Effector memory CD4-positive, alpha-beta T cell (primary cell): ENCODE data around the gene FBRSL1.

Source experiments
- DNase-seq, 3 donors: peaks; one replicate each; pipeline ENCODE4 v3.0.0-alpha.2; 2020
- H3K27ac ChIP-seq: 2 replicates; pipeline ENCODE4 v1.7.0; 2013; ENCODE audit warnings: mild to moderate bottlenecking, low read length, moderate library complexity; ENCODE audit not compliant: insufficient read depth, poor library complexity, severe bottlenecking
- H3K27me3 ChIP-seq: replicated peaks from 2 replicates; pipeline ENCODE4 v1.7.0; 2013; ENCODE audit warnings: mild to moderate bottlenecking, low read length; ENCODE audit not compliant: insufficient read depth, control insufficient read depth, poor library complexity, severe bottlenecking
- H3K36me3 ChIP-seq: 2 replicates; pipeline ENCODE4 v1.7.0; 2013; ENCODE audit warnings: mild to moderate bottlenecking, low read length, moderate library complexity; ENCODE audit not compliant: control insufficient read depth, insufficient read depth
- H3K4me1 ChIP-seq: 2 replicates; pipeline ENCODE4 v1.7.0; 2013; ENCODE audit warnings: low read length, mild to moderate bottlenecking; ENCODE audit not compliant: control insufficient read depth, insufficient read depth, poor library complexity, severe bottlenecking
- H3K4me3 ChIP-seq: 2 replicates; pipeline ENCODE4 v1.7.0; 2013; ENCODE audit warnings: low read length, low read depth, mild to moderate bottlenecking; ENCODE audit not compliant: insufficient read depth, poor library complexity, severe bottlenecking
- H3K9me3 ChIP-seq: 2 replicates; pipeline ENCODE4 v1.7.0; 2013; ENCODE audit warnings: mild to moderate bottlenecking, low read length, moderate library complexity; ENCODE audit not compliant: control insufficient read depth

FBRSL1 gene

DNA sequence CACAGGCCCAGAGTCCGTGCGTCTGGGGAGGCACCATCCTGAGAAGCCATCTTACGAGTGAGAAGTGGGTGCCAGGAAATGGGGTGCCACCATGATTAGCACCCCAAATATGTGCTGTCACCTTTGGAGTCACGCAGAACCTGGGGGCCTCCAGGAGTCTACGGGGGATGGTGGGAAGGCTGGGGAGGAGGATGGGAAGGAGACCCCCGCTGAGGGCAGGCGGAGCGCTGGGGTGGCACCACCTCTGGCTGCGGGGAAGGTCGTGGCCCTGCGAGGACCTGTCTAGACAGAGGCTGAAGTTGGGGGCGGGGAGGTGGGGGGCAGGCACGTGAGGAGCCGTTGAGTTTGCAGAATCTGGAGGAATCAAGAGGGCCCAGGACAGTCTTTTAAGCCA lies 42.6 kb upstream of the FBRSL1 start:
- Histone ChIP-seq H3K9me3 (no peaks in the 10 kb centered on the region), H3K36me3 (no peaks in the 10 kb centered on the region), H3K27me3 (no peaks in the 10 kb centered on the region), H3K27ac (no peak overlapping the region), H3K4me1 (peaks cover 31% of the 10 kb centered on the region), H3K4me3 (no peak overlapping the region)
- DNase-seq, result no peak

DNA sequence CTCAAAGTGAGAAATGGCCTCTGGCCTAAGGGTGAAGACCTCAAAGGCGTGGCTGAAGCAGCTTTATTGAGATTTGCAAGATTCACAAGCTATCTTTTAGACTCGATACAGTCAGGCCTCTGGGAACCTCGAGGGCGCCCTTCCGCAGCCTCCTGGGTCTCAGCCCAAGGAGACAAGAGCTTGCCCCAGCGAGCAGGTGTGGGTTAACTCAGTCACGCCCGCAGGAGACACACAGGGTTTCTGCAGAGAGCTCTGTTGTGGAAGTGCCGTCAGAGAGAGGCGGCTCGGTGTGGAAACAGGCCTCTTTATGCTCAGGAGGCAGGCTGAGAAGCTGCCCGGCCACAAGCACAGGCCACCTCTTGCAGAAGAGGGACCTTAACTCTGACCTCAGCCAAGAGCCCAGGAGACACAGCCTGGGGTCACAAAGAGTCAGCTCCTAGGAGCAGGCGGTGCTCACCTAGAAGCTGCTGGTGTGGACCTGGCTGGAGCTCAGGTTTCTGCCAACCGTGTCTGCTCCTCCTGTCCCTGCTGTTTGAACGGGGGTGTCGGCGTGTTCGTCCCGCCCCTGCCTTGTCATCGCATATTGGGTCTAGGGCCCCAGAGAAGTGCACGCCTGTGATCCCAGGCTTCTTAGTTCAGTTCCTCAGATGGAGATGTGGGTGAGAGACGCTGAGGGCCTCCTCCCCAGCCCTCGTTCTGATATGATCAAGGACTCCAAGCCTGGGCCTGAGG lies 42.1 kb upstream of the FBRSL1 start:
- no peak overlapping the region for H3K27ac ChIP-seq
- no peaks in the 10 kb centered on the region for H3K9me3 ChIP-seq
- no peaks in the 10 kb centered on the region for H3K36me3 ChIP-seq
- no peak overlapping the region for H3K4me3 ChIP-seq
- DNase-seq, result no peak
- H3K4me1 ChIP-seq, result peaks cover 31% of the 10 kb centered on the region
- no peaks in the 10 kb centered on the region for H3K27me3 ChIP-seq

DNA sequence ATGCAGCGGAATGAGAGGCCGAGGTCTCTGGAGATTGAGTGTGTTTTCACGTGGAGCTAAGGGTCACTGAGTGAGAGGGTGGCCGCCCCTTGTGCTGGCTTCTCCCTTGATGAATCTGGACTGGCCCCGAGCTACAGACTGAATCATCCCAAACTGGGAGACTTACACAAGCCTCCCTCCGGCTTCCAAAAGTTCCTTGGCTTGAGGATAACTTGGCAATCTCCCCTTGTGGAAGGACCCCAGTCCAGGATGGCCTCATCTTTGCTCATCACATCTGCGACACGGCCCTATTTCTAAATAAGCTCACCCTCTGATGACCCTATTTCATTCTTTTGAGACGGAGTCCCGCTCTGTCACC lies 41.5 kb upstream of the FBRSL1 start:
- H3K27ac ChIP-seq, result no peak overlapping the region
- H3K4me3 ChIP-seq, result no peak overlapping the region
- peaks cover 30% of the 10 kb centered on the region for H3K4me1 ChIP-seq
- H3K36me3 ChIP-seq, result no peaks in the 10 kb centered on the region
- H3K27me3 ChIP-seq, result no peaks in the 10 kb centered on the region
- no peaks in the 10 kb centered on the region for H3K9me3 ChIP-seq
- no peak for DNase-seq

DNA sequence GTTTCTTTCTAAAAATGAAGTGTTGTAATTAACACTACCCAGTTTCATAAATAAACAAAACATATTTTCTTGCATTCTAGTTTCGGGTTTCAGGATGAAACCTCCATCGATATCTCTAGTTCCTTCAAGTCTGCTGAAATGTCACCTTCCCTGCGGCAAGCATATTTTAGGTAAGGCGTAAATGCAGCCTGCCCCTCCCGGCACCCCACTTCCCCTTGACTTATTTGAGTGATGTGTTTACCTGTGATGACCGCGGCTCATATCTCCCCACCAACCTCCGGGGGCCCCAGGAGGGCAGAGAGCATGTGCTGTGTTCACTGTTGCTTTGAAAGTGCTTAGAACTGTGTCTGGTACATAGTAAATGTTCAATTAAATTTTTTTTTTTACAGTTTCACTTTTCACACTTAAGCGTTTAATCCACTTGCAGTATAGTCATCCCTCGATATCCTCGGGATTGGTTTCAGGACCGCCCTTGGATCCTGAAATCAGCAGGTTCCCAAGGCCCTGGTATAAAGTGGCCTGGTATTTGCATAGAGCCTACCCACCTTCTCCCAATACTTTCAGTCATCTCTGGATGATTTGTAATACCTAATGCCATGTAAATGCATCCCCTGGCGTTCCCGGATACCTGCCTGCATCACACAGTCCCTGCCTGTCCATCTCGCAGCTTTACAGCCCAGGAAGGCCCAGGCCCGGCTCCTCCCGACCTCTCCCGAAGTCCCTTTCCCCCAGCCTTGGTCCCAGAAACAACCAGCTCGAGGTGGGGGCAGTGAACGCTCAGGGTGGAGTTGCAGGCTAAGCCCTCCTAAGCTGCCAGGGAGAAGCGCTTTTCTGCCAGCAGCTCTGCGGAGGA lies 40.2 kb upstream of the FBRSL1 start:
- Histone ChIP-seq H3K27me3 (no peaks in the 10 kb centered on the region), H3K36me3 (no peaks in the 10 kb centered on the region), H3K9me3 (no peaks in the 10 kb centered on the region), H3K4me1 (peaks cover 17% of the 10 kb centered on the region), H3K4me3 (no peak overlapping the region), H3K27ac (no peak overlapping the region)
- DNase-seq, result no peak

DNA sequence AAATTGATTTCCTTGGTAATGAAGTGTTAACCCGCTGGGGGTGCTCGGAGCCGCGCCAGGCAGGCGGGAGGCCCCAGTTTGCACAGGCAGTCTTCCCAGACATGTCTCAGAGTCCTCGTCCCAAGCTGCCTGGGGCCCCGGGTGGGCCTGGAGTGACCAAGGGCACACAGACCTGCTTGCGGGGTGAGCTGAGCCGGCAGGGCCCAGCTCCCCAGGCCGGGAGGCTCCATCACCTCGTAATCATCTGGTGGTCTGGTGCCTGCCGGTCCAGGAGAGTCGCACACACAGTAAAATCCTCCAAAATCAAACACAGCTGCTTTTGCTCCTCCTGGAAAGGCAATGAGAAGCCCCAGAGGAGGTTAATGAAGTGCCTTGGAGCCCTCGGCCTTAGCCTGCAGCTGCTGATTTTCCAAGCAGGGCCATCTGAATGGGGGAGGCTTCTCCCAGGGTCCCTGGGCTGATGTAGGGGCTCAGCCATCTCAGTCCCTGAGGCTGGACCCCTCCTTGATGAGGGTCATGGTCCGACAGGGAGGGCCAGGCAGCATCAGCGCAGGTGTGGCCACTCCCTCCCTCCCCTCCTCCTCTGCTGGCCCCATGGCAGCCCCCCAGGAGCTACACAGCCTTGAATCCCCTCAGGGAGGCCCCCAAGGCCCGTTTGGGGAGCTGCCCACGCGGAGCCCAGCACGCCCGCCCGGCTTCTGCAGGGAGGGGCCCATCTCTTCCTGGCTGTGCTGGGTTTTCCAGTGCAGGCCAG lies 39.4 kb upstream of the FBRSL1 start:
- Histone ChIP-seq H3K36me3 (no peaks in the 10 kb centered on the region), H3K4me3 (no peak overlapping the region), H3K27me3 (no peaks in the 10 kb centered on the region), H3K4me1 (peaks cover 8% of the 10 kb centered on the region), H3K9me3 (no peaks in the 10 kb centered on the region), H3K27ac (no peak overlapping the region)
- no peak for DNase-seq

DNA sequence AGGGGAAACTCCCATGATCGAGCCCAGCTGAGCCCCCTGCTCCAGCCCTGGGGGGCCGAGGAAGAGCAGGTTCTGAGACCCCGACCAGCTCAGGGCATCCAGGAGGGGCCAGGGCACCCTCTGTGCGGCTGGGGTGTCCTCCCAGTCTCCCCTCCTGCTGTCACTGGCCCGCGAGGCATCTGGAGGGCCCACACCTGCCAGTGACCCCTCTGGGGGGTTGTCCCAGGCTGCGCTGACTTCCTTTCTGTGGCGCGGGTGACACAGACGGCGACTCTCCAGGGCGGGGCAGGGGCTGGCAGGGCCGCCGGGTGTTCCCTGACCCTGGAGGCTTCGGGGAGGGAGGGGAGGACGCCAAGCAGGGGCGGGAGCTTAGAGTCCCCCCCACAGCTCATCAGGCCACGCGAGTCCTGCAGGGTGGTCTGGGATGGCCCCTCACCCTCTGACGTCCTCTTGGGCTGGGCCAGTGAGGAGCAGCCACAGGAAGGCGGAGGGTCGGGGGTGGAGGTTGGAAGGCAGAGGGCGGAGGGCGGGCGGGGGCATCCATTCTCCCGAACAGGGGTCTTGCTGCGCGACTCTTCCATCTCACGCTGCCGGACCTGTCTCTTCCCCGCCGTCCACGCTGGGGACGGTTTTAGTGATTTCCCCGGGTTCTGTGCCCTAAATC lies 38.6 kb upstream of the FBRSL1 start:
- no peak overlapping the region for H3K4me3 ChIP-seq
- no peak overlapping the region for H3K27ac ChIP-seq
- no peak for DNase-seq
- H3K4me1 ChIP-seq, result peaks cover 7% of the 10 kb centered on the region
- no peaks in the 10 kb centered on the region for H3K27me3 ChIP-seq
- H3K36me3 ChIP-seq, result no peaks in the 10 kb centered on the region
- no peaks in the 10 kb centered on the region for H3K9me3 ChIP-seq

DNA sequence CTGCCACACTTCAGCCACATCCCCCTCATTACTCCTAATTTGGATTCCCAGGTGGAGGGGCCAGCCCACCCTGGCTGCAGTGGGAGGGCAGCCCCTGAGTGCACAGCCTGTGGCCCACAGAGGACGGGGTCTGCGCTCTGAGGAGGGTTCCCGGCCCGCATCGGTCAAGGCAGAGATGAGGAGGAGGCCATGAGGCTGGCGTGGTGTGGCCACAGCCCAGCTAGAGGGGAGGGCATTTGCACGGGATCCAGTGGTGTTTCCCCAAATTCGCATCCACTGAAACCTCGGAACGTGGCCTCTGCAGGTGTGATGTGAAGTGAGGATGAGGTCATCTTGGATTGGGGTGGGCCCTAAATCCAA lies 38.1 kb upstream of the FBRSL1 start:
- Histone ChIP-seq H3K27me3 (no peaks in the 10 kb centered on the region), H3K27ac (no peak overlapping the region), H3K4me1 (peaks cover 7% of the 10 kb centered on the region), H3K9me3 (no peaks in the 10 kb centered on the region), H3K4me3 (no peak overlapping the region), H3K36me3 (no peaks in the 10 kb centered on the region)
- DNase-seq, result no peak

DNA sequence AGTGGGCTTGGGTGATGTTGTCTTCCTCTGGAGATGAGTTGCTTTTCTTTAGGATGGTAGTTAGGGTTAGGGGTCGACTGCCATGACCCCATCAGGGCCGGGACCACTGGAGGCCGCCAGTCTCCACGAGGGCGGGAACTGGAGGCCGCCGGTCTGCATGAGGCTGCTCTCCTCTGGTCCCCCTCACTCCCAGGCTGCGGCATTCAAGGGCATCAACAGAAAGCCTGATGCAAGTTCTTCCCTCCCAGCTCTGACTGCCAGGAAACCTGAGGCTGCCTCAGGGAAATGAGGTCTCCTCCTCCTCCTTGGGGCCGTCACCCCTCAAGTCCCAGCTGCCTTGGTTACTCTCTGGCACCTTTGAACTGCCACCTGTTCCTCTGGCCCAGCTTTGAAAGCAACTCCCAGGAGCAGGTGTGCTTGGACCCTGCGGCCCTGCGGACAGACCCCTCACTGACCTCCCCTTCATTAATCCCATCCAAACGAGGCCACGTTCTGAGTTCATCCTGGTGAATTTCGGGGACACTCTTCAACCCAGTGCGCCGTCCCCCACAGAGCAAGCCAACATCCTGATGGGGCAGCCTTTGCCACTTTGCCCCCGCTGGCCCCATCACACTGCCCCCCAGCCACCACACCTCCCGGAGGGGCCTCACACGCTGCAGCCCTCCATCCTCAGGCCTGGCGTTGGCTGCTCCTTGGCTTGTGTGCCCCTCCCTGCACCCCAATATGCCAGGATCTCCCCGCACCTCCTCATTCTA lies 37.2 kb upstream of the FBRSL1 start:
- H3K4me1 ChIP-seq, result peaks cover 7% of the 10 kb centered on the region
- H3K4me3 ChIP-seq, result no peak overlapping the region
- H3K27me3 ChIP-seq, result no peaks in the 10 kb centered on the region
- no peaks in the 10 kb centered on the region for H3K36me3 ChIP-seq
- H3K27ac ChIP-seq, result no peak overlapping the region
- DNase-seq, result no peak
- no peaks in the 10 kb centered on the region for H3K9me3 ChIP-seq

DNA sequence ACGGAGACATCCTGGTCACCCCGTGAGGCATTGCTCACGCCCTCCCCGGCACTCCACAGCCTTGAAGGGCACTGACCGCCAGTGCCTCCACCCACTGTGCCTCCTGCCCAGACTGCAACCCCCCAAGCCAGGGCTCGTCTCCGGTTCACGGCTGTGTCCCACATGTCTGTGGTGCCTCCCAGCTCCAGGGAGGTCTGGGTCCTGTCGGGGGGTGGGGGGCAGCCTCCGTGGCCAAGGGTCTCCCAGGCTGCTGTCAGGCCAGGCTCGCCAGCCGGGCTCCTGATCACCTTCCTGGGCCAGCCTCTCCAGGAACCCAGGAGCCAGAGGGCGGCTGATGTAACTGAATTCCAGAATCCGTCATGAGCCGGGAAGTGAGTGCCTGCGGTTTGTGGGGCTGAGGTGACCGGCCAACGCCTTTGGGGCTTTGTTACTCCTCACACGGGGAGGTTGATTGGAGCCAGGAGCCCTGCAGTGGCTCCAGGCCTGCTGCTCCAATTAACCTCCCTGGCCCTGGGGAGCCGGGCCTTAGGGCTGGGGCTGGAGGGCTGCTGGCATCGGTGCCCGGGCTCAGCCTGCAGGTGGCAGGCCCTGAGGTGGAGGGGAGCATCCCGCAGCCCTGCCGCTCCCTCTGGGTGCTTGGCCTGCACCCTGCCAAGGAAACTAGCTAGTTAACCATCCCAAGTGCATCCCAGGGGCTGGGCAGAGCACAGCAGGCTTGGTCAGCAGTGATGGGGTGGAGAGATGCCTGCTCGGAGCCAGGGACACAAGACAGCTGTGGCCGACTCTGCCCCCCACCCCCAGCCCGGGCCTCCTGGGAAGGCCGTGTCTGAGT lies 36.4 kb upstream of the FBRSL1 start:
- DNase-seq, result no peak
- H3K36me3 ChIP-seq, result no peaks in the 10 kb centered on the region
- H3K27me3 ChIP-seq, result no peaks in the 10 kb centered on the region
- no peak overlapping the region for H3K4me3 ChIP-seq
- H3K27ac ChIP-seq, result no peak overlapping the region
- H3K9me3 ChIP-seq, result no peaks in the 10 kb centered on the region
- peaks cover 7% of the 10 kb centered on the region for H3K4me1 ChIP-seq
